Esophagus squamous epithelium (tissue), 5 donors: ENCODE data around the gene MRPS7. TPM values are rescaled to one million over a fixed set of nuclear protein-coding genes. Genes with fewer than 3 reads are reported as not detected.
A peak's percentile ranks its signal among the peaks of the same experiment; 100 is the strongest.
"Not testable (repeated sequence)": the region's sequence is repeated elsewhere in the genome, so short reads cannot be mapped to it uniquely, and the experiment has no call there.

Experiments
- DNase-seq: peaks from one replicate; lab custom pipeline; 2025; lab: John Stamatoyannopoulos, UW
- H3K27ac ChIP-seq, 4 donors: fragments of 200-600 bp; sonication (generic); one replicate each; pipeline ENCODE4 v1.5.1; 2016 to 2019; ENCODE audit warnings: mild to moderate bottlenecking in 1 of 4
- H3K27me3 ChIP-seq, 4 donors: fragments of 200-600 bp; sonication (generic); 1 replicate in 3 of 4; 2 replicates in 1 of 4; pipeline versions ENCODE4 v1.5.1 to v1.6.0; 2017 to 2021; ENCODE audit warnings: antibody characterized with exemption in 1 of 4
- H3K36me3 ChIP-seq, 3 donors: fragments of 200-600 bp; sonication (generic); one replicate each; pipeline ENCODE4 v1.5.1; 2016 to 2019
- H3K4me1 ChIP-seq, 3 donors: fragments of 200-600 bp; sonication (generic); one replicate each; pipeline ENCODE4 v1.5.1; 2017 to 2019
- H3K4me3 ChIP-seq, 4 donors: fragments of 200-600 bp; sonication (generic); 1 replicate in 3 of 4; 2 replicates in 1 of 4; pipeline ENCODE4 v1.5.1; 2016 to 2019; ENCODE audit warnings: mild to moderate bottlenecking in 2 of 4, moderate library complexity in 1 of 4
- H3K9me3 ChIP-seq, 3 donors: fragments of 200-600 bp; sonication (generic); one replicate each; pipeline ENCODE4 v1.5.1; 2016 to 2019
- CTCF ChIP-seq, 6 experiments: fragments of 450-650 bp in 4 of 6; fragments of 200-600 bp in 2 of 6; sonication (generic) in 2 of 6; IDR thresholded peaks; one replicate each; pipeline ENCODE4 v1.5.1; 2016 to 2019; ENCODE audit warnings: antibody characterized with exemption in 6 of 6, mild to moderate bottlenecking in 4 of 6, moderate library complexity in 4 of 6
- POLR2A ChIP-seq, 4 donors: fragments of 450-650 bp; IDR thresholded peaks; one replicate each; pipeline ENCODE4 v1.6.1; 2017; ENCODE audit warnings: antibody characterized with exemption in 4 of 4, mild to moderate bottlenecking in 4 of 4, moderate library complexity in 3 of 4
- WGBS, 2 donors: methylation state at CpG; one replicate each; pipeline ENCODE4 v1.1.5; 2018; 5-methylcytosine and 5-hydroxymethylcytosine counted together
- intact Hi-C: fragments of 100-400 bp; cut with DNase I; formaldehyde crosslinking; loops from one replicate; pipeline ENCODE4 v1.15.0; 2022
- total RNA-seq, 4 donors: library from RNA; depleted of rRNA; stranded (reverse); fragments of >200 nt; gene quantifications; one replicate each; pipeline ENCODE4 v1.1.0, GENCODE V29; 2016
- donor health status: DM: yes; HTN: yes; CAD: no.

The MRPS7 gene
- total RNA-seq, 4 donors from 2014 or later, result 42.2 to 62.6 (median 48.7) TPM

GRCh38 chr17:75289115-75289831, 27.6 kb downstream of the MRPS7 start, which contains the start of gene SLC25A19:
Gene SLC25A19 (minus strand): TSS chr17:75289433. CDS start chr17:75286764, 2,669 bp downstream.
- H3K4me1 ChIP-seq, result peaks cover 0 to 23% (median 3%) of the 10 kb centered on the region in 3 donors
- WGBS, 2 donors, result 0% methylated on average over 14 to 21 of the region's 65 CpGs
- intact Hi-C loops, result no loop called here
- no peaks in the 10 kb centered on the region for H3K9me3 ChIP-seq
- peak in 3 of 4 donors; percentile 89 to 97 (median 89) for TF ChIP-seq POLR2A (IDR thresholded peaks at IDR 0.05)
- peak in 2 of 6 experiments; percentile 13 to 18 for TF ChIP-seq CTCF (IDR thresholded peaks at IDR 0.05)
- no peaks in the 10 kb centered on the region for H3K27me3 ChIP-seq
- H3K36me3 ChIP-seq, result peaks cover 0 to 18% (median 6%) of the 10 kb centered on the region in 3 donors
- peak within 1 kb of the TSS; percentile 60 to 83 (median 74) for H3K4me3 ChIP-seq
- peak within 1 kb of the TSS; percentile 82 to 95 (median 95) for H3K27ac ChIP-seq
- peak; percentile 92 for DNase-seq

GRCh38 chr17:75289832-75290337, 28.2 kb downstream of the MRPS7 start:
- DNase-seq, result no peak
- H3K27me3 ChIP-seq, result no peaks in the 10 kb centered on the region
- peak overlapping the region; percentile 82 to 95 (median 95) for H3K27ac ChIP-seq

GRCh38 chr17:75292810-75293448, 31.2 kb downstream of the MRPS7 start:
- H3K4me3 ChIP-seq, H3K27me3 ChIP-seq, DNase-seq, H3K9me3 ChIP-seq, H3K36me3 ChIP-seq, intact Hi-C loops: not testable (repeated sequence)
- WGBS, 2 donors, result 61 to 76% methylated on average over 14 to 16 of the region's 16 CpGs
- H3K27ac ChIP-seq, result peak overlapping the region in 2 of 4 donors; percentile 17 to 30
- H3K4me1 ChIP-seq, result peaks cover 0 to 21% (median 3%) of the 10 kb centered on the region in 3 donors

More at GRCh38 chr17:75289832-75290337, 28.2 kb downstream of the MRPS7 start:
- intact Hi-C loops, result no loop called here
- Histone ChIP-seq H3K4me1 (peaks cover 0 to 23% (median 3%) of the 10 kb centered on the region in 3 donors), H3K36me3 (peaks cover 0 to 15% (median 6%) of the 10 kb centered on the region in 3 donors), H3K4me3 (peak overlapping the region; percentile 60 to 83 (median 74)), H3K9me3 (no peaks in the 10 kb centered on the region)
- 0 to 1% methylated on average over 26 of the region's 26 CpGs for WGBS, 2 donors
- TF ChIP-seq CTCF (IDR thresholded peaks at IDR 0.05) (peak in 1 of 6 experiments; percentile 17), POLR2A (IDR thresholded peaks at IDR 0.05) (no peak)

DNA sequence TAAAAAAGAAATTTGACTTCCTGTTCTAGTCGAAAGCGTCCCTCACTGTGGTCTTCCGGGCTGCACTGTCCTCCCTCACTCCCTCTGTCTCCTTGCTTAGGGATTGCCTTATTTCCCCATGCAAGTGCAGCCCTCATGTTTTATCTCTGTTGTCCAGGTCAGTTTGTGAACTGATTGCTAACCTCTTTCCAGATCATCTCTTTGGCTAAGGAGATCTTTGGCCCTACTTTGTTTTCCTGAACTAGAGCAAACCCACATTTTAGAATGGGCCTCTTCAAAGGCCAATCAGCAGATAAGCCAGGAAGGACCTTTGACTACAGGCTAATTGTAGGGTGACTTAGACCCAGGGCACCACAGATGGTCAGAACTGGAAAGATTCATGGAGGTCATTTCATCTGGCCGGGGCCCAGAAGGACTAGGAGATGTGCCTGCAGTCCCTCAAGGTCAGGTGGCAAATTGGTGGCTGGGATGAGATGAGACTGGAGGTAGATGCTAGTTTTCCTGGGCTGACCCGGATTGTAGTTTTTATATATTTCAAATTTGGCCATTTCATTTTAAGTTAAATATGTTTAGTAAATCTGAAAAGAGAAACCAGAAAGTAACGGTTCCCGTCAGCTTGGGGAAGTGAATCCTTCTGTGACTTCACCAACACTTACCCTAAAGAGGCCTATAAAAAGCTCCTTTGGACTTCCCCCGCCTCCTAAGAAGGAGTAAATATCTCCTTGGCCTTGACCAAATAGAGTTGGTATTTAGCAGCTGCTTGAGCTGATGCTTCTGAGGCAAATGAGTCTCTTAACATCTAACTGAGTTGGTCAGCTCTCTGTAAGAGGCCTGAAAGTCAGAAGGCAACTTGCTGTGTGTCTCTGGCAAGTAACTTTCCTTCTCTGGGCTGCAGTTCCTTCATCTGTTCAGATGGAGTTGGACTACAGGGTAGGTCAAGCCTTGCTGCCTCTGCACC, 33.8 kb downstream of the MRPS7 start:
- H3K27ac ChIP-seq, result peak overlapping the region in 3 of 4 donors; percentile 9 to 83 (median 56)
- peaks cover 0 to 7% (median 0%) of the 10 kb centered on the region in 3 donors for H3K4me1 ChIP-seq
- no peak overlapping the region for H3K4me3 ChIP-seq
- no peaks in the 10 kb centered on the region for H3K36me3 ChIP-seq
- H3K27me3 ChIP-seq, result no peaks in the 10 kb centered on the region
- DNase-seq, result no peak
- intact Hi-C loops, result no loop called here
- WGBS, 2 donors, result 72 to 73% methylated on average over 8 of the region's 8 CpGs
- TF ChIP-seq CTCF (IDR thresholded peaks at IDR 0.05) (no peak), POLR2A (IDR thresholded peaks at IDR 0.05) (peak in 1 of 4 donors; percentile 38)
- no peaks in the 10 kb centered on the region for H3K9me3 ChIP-seq

- no peak for DNase-seq
- H3K4me3 ChIP-seq, result no peak overlapping the region
- H3K4me1 ChIP-seq, result peaks cover 0 to 5% (median 0%) of the 10 kb centered on the region in 3 donors
- no peaks in the 10 kb centered on the region for H3K27me3 ChIP-seq
- no peaks in the 10 kb centered on the region for H3K9me3 ChIP-seq
- intact Hi-C loops, result no loop called here
- no peak overlapping the region for H3K27ac ChIP-seq
- 68 to 76% methylated on average over 6 to 7 of the region's 7 CpGs for WGBS, 2 donors
- H3K36me3 ChIP-seq, result no peaks in the 10 kb centered on the region
- TF ChIP-seq CTCF (IDR thresholded peaks at IDR 0.05) (no peak), POLR2A (IDR thresholded peaks at IDR 0.05) (no peak)
These were observed 38.6 kb downstream of the MRPS7 start for GRCh38 chr17:75300280-75300679.
